Cardiac muscle cell (in vitro differentiated cells and primary cell): ENCODE data around the gene RPS10. TPM values are rescaled to one million over a fixed set of nuclear protein-coding genes. Genes with fewer than 3 reads are reported as not detected.

Experiments
- DNase-seq, 2 donors: peaks; one replicate each; pipeline versions ENCODE4 v3.0.0 to v3.0.0-alpha.2; 2010 to 2017; ENCODE audit warnings: low read depth in 1 of 2, low spot score in 1 of 2
- H3K27ac ChIP-seq: fragments of 200-600 bp; sonication (generic); 2 replicates; pipeline ENCODE4 v1.5.1; 2016
- H3K27me3 ChIP-seq: fragments of 200-600 bp; sonication (generic); 2 replicates; pipeline ENCODE4 v1.6.0; 2016; ENCODE audit warnings: control low read depth
- H3K36me3 ChIP-seq: fragments of 200-600 bp; sonication (generic); 2 replicates; pipeline ENCODE4 v1.5.1; 2016; ENCODE audit warnings: control low read depth
- H3K4me1 ChIP-seq: fragments of 200-600 bp; sonication (generic); 2 replicates; pipeline ENCODE4 v1.8.1; 2017; ENCODE audit warnings: low read depth, mild to moderate bottlenecking, mixed run types
- H3K4me3 ChIP-seq: fragments of 200-600 bp; sonication (generic); 2 replicates; pipeline ENCODE4 v1.5.1; 2016; ENCODE audit warnings: mild to moderate bottlenecking
- H3K9me3 ChIP-seq: fragments of 200-600 bp; sonication (generic); 2 replicates; pipeline ENCODE4 v1.5.1; 2017; ENCODE audit warnings: low read depth, mild to moderate bottlenecking, control low read depth
- CTCF ChIP-seq: IDR thresholded peaks from 2 replicates; pipeline ENCODE4 v1.5.1; 2012; ENCODE audit warnings: low read depth, mild to moderate bottlenecking, low read length
- polyA plus RNA-seq: library from polyadenylated mRNA; unstranded; fragments of >200 nt; fragmentation: Nextera tagmentation; extraction: Ambion mirVana; gene quantifications from 2 replicates; pipeline ENCODE4 v1.2.1, GENCODE V29; 2016
- total RNA-seq: library from RNA; depleted of rRNA; stranded (reverse); fragments of >200 nt; gene quantifications from 2 replicates; pipeline ENCODE4 v1.2.3, GENCODE V29; 2016

RPS10 gene
- total and polyA plus RNA-seq, 2 experiments from 2014 or later, result 632 to 1,764 TPM

DNA sequence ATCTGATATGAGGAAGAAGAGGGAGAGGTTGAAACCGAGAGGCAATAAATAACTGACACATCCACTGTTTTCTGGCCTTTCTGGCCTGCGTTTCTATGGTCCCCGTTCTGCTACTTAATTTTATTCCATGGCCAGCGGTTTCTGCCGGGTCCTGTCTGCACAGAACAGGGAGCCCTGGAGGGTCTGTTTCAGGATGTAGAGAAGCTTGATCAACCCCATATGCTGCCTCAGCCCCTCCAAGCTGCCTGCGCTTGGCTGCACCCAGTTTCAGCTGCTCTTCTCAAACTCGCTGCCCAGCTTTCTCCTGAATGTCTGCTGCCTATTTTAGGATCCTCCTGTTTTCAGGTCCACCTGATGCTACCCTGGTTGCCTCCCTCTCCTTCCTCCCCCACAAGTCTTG lies 21.5 kb upstream of the RPS10 start:
- H3K27ac ChIP-seq, result no peak overlapping the region
- DNase-seq, result no peak
- H3K4me3 ChIP-seq, result no peak overlapping the region
- no peaks in the 10 kb centered on the region for H3K36me3 ChIP-seq
- H3K27me3 ChIP-seq, result no peaks in the 10 kb centered on the region
- TF ChIP-seq CTCF, result no peak
- no peaks in the 10 kb centered on the region for H3K9me3 ChIP-seq
- peaks cover 4% of the 10 kb centered on the region for H3K4me1 ChIP-seq

GRCh38 chr6:34445313-34445860 lies 19.5 kb upstream of the RPS10 start:
- H3K4me1 ChIP-seq, result peaks cover 4% of the 10 kb centered on the region
- no peaks in the 10 kb centered on the region for H3K9me3 ChIP-seq
- no peak overlapping the region for H3K27ac ChIP-seq
- no peaks in the 10 kb centered on the region for H3K27me3 ChIP-seq
- TF ChIP-seq CTCF, result no peak
- H3K4me3 ChIP-seq, result no peak overlapping the region
- DNase-seq, result no peak
- H3K36me3 ChIP-seq, result no peaks in the 10 kb centered on the region

- Histone ChIP-seq H3K36me3 (no peaks in the 10 kb centered on the region), H3K27ac (no peak overlapping the region), H3K27me3 (no peaks in the 10 kb centered on the region), H3K4me3 (no peak overlapping the region), H3K4me1 (no peaks in the 10 kb centered on the region), H3K9me3 (no peaks in the 10 kb centered on the region)
- TF ChIP-seq CTCF, result no peak
- DNase-seq, result no peak
These were observed 15.7 kb upstream of the RPS10 start for GRCh38 chr6:34441526-34441925.

DNA sequence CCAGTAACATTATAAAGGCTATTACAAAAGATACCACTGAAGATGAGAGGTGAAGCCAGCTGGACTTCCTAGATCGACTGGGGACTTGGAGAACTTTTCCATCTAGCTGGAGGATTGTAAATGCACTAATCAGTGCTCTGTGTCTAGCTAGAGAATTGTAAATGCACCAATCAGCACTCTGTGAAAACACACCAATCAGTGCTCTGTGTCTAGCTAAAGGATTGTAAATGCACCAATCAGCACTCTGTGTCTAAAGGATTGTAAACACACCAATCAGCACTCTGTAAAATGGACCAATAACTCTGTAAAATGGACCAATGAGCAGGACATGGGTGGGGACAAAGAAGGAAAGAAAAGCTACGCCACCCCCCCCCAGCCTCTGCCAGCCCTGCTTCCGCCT lies 13.6 kb upstream of the RPS10 start:
- no peaks in the 10 kb centered on the region for H3K9me3 ChIP-seq
- no peak for TF ChIP-seq CTCF
- no peaks in the 10 kb centered on the region for H3K4me1 ChIP-seq
- H3K36me3 ChIP-seq, result no peaks in the 10 kb centered on the region
- H3K27ac ChIP-seq, result no peak overlapping the region
- no peak overlapping the region for H3K4me3 ChIP-seq
- DNase-seq, result no peak
- no peaks in the 10 kb centered on the region for H3K27me3 ChIP-seq

DNA sequence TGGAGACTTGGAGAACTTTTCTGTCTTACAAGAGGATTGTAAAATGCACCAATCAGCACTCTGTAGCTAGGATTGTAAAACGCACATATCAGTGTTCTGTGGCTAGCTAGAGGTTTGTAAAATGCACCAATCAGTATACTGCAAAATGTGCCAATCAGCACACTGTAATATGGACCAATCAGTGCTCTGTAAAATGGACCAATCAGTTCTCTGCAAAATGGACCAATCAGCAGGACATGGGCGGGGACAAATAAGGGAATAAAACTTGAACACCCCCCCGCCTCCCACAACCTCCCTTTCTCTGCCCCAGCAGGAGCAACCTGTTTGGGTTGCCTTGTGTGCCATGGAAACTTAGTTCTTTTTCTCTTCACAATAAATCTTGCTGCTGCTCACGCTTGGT lies 12.8 kb upstream of the RPS10 start:
- Histone ChIP-seq H3K36me3 (no peaks in the 10 kb centered on the region), H3K9me3 (no peaks in the 10 kb centered on the region), H3K4me3 (no peak overlapping the region), H3K4me1 (no peaks in the 10 kb centered on the region), H3K27ac (no peak overlapping the region), H3K27me3 (no peaks in the 10 kb centered on the region)
- TF ChIP-seq CTCF, result no peak
- DNase-seq, result no peak

DNA sequence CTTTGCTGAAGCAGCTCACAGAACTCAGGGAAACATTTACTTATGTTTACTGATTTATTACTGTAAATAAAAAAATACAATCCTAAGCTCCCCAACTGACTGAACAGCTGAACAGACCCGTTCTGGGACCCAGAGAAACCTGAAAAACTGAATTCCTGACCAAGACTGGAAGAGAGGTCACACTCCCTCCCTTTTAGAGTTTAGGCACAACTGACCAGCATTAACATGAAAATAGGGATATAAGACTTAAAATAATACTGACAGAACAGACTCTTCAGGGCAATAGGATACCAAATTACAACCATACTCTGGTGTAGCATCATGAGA lies 11.7 kb upstream of the RPS10 start:
- DNase-seq, result no peak
- Histone ChIP-seq H3K27ac (no peak overlapping the region), H3K4me3 (no peak overlapping the region), H3K27me3 (no peaks in the 10 kb centered on the region), H3K9me3 (no peaks in the 10 kb centered on the region), H3K36me3 (no peaks in the 10 kb centered on the region), H3K4me1 (no peaks in the 10 kb centered on the region)
- no peak for TF ChIP-seq CTCF
